Prostate gland (tissue), 2 donors: ENCODE results near the gene BRD7. TPM values are rescaled to one million over a fixed set of nuclear protein-coding genes. Genes with fewer than 3 reads are reported as not detected.

Source experiments
- DNase-seq: peaks from one replicate; pipeline ENCODE4 v3.0.0-alpha.2; 2019; ENCODE audit warnings: low spot score
- H3K27ac ChIP-seq, 2 donors: fragments of 200-600 bp; sonication (generic); 2 replicates each; pipeline ENCODE4 v1.5.1; 2017 to 2019
- H3K27me3 ChIP-seq: fragments of 200-600 bp; sonication (generic); replicated peaks from 2 replicates; pipeline ENCODE4 v1.5.1; 2019; ENCODE audit not compliant: insufficient read depth
- H3K36me3 ChIP-seq, 2 donors: fragments of 200-600 bp; sonication (generic); 1 replicate in 1 of 2; 2 replicates in 1 of 2; pipeline versions ENCODE4 v1.5.1 to v1.8.1; 2017 to 2019
- H3K4me1 ChIP-seq: fragments of 200-600 bp; sonication (generic); replicated peaks from 2 replicates; pipeline ENCODE4 v1.5.1; 2019
- H3K4me3 ChIP-seq, 2 donors: fragments of 200-600 bp; sonication (generic); 2 replicates each; pipeline ENCODE4 v1.5.1; 2017 to 2019
- H3K9me3 ChIP-seq: fragments of 200-600 bp; sonication (generic); 2 replicates; pipeline ENCODE4 v1.5.1; 2017
- CTCF ChIP-seq, 4 experiments: fragments of 200-600 bp in 2 of 4; fragments of 450-650 bp in 2 of 4; sonication (generic) in 2 of 4; IDR thresholded peaks; 1 replicate in 3 of 4; 2 replicates in 1 of 4; pipeline ENCODE4 v1.5.1; 2016 to 2019; ENCODE audit warnings: antibody characterized with exemption in 4 of 4, mild to moderate bottlenecking in 2 of 4, moderate library complexity in 2 of 4
- POLR2A ChIP-seq: fragments of 450-650 bp; IDR thresholded peaks from one replicate; pipeline ENCODE4 v1.6.1; 2016; ENCODE audit warnings: antibody characterized with exemption, mild to moderate bottlenecking
- POLR2AphosphoS5 ChIP-seq: sonication (generic); formaldehyde crosslinking; IDR thresholded peaks from one replicate; pipeline ENCODE4 v1.6.1; 2017; ENCODE audit warnings: antibody characterized with exemption
- WGBS: methylation state at CpG from one replicate; pipeline ENCODE4 v1.1.5; 2018; 5-methylcytosine and 5-hydroxymethylcytosine counted together
- intact Hi-C: fragments of 100-400 bp; cut with DNase I; formaldehyde crosslinking; loops from one replicate; pipeline ENCODE4 v1.14.2; 2022
- total RNA-seq, 2 donors: library from RNA; depleted of rRNA; stranded (reverse); fragments of >200 nt; gene quantifications; one replicate each; pipeline ENCODE4 v1.1.0, GENCODE V29; 2016

Gene BRD7
- total RNA-seq, 2 donors from 2014 or later = 38.7 to 66.0 TPM

GRCh38 chr16:50390371-50390771, 21.6 kb upstream of the BRD7 start:
- WGBS = 79% methylated on average over 3 of the region's 11 CpGs

DNA sequence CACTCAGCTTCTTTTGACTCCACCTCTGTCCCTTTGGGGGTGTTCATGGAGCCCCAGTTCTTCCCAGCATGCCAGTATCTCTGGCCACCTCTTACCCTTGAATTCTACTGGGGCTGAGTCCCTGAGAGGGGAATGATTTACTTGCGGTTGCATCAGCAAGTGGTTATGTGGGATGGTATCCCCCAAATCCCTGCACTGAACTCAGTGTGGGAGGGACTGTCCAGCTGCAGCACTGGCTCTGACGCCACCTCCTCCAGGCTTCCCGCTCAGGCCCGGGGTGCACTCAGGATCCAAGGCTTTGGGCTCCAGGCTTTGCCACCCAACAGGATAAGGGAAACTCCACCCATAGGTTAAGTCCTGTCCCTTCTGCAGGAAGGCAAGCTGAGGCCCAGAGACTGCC, 21.1 kb upstream of the BRD7 start:
- 94% methylated on average over 4 of the region's 4 CpGs for WGBS
- H3K4me1 ChIP-seq = no peaks in the 10 kb centered on the region
- H3K4me3 ChIP-seq = no peak overlapping the region
- TF ChIP-seq POLR2AphosphoS5 = no peak
- no peak for TF ChIP-seq POLR2A
- no peak for TF ChIP-seq CTCF (IDR thresholded peaks at IDR 0.05)
- no peak for DNase-seq
- H3K36me3 ChIP-seq = no peaks in the 10 kb centered on the region
- H3K27ac ChIP-seq = no peak overlapping the region
- intact Hi-C loops = loop anchor here (5.0 kb wide), 1 partner anchor 127 kb away; no protein-coding TSS in a partner anchor
- peaks cover 4% of the 10 kb centered on the region for H3K27me3 ChIP-seq
- H3K9me3 ChIP-seq = no peaks in the 10 kb centered on the region

More at GRCh38 chr16:50390371-50390771, 21.6 kb upstream of the BRD7 start:
- intact Hi-C loops = no loop called here
- no peak overlapping the region for H3K27ac ChIP-seq
- no peak for TF ChIP-seq POLR2AphosphoS5
- no peak for TF ChIP-seq CTCF (IDR thresholded peaks at IDR 0.05)
- no peak for TF ChIP-seq POLR2A
- no peak for DNase-seq
- no peaks in the 10 kb centered on the region for H3K9me3 ChIP-seq
- peaks cover 4% of the 10 kb centered on the region for H3K27me3 ChIP-seq
- H3K4me1 ChIP-seq = no peaks in the 10 kb centered on the region
- no peak overlapping the region for H3K4me3 ChIP-seq
- no peaks in the 10 kb centered on the region for H3K36me3 ChIP-seq

GRCh38 chr16:50388496-50388895, 19.7 kb upstream of the BRD7 start:
- Histone ChIP-seq H3K27ac (no peak overlapping the region), H3K9me3 (no peaks in the 10 kb centered on the region), H3K36me3 (no peaks in the 10 kb centered on the region), H3K4me1 (no peaks in the 10 kb centered on the region), H3K4me3 (no peak overlapping the region), H3K27me3 (peaks cover 4% of the 10 kb centered on the region)
- no peak for DNase-seq
- 82% methylated on average over 1 of the region's 1 CpG for WGBS
- TF ChIP-seq POLR2AphosphoS5 = no peak
- TF ChIP-seq CTCF (IDR thresholded peaks at IDR 0.05) = no peak
- TF ChIP-seq POLR2A = no peak
- intact Hi-C loops = loop anchor here (5.0 kb wide), 1 partner anchor 129 kb away; no protein-coding TSS in a partner anchor

DNA sequence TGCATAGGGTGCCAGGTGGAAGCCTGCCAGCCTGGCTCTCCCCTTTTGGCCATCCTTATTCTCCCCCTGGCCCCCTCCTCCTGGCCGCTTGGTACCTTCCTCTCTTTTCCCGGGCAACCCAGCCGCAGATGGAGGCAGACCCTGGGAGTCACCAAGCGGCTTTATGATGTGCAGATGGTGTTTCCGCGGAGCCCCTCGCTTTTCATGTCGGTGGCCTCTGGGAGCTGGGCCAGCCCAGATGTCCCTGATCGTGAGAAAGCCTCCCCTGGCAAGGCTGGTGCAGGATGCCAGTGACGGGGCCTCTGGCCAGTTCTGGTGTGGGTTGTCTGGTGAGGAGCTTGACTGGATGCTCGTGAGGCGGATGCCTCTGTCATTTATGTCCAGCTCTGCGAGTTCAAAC, 18.0 kb upstream of the BRD7 start:
- DNase-seq = no peak
- no peaks in the 10 kb centered on the region for H3K4me1 ChIP-seq
- WGBS = 37% methylated on average over 13 of the region's 13 CpGs
- no peaks in the 10 kb centered on the region for H3K36me3 ChIP-seq
- no peak overlapping the region for H3K4me3 ChIP-seq
- no peaks in the 10 kb centered on the region for H3K9me3 ChIP-seq
- intact Hi-C loops = loop anchor here (5.0 kb wide), 1 partner anchor 131 kb away; no protein-coding TSS in a partner anchor
- peaks cover 4% of the 10 kb centered on the region for H3K27me3 ChIP-seq
- TF ChIP-seq POLR2A (no peak), CTCF (IDR thresholded peaks at IDR 0.05) (no peak), POLR2AphosphoS5 (no peak)
- no peak overlapping the region for H3K27ac ChIP-seq

- Histone ChIP-seq H3K4me1 (no peaks in the 10 kb centered on the region), H3K27ac (no peak overlapping the region), H3K9me3 (no peaks in the 10 kb centered on the region), H3K27me3 (peaks cover 4% of the 10 kb centered on the region), H3K36me3 (no peaks in the 10 kb centered on the region), H3K4me3 (no peak overlapping the region)
- TF ChIP-seq POLR2A = no peak
- no peak for DNase-seq
- intact Hi-C loops = loop anchor here (5.0 kb wide), 1 partner anchor 131 kb away; no protein-coding TSS in a partner anchor
- 79% methylated on average over 5 of the region's 5 CpGs for WGBS
Measured at GRCh38 chr16:50386139-50386538, 17.4 kb upstream of the BRD7 start.
